ENCODE measurements around the gene CHST1. TPM values are rescaled to one million over a fixed set of nuclear protein-coding genes. Genes with fewer than 3 reads are reported as not detected.

Gene CHST1, protein sequence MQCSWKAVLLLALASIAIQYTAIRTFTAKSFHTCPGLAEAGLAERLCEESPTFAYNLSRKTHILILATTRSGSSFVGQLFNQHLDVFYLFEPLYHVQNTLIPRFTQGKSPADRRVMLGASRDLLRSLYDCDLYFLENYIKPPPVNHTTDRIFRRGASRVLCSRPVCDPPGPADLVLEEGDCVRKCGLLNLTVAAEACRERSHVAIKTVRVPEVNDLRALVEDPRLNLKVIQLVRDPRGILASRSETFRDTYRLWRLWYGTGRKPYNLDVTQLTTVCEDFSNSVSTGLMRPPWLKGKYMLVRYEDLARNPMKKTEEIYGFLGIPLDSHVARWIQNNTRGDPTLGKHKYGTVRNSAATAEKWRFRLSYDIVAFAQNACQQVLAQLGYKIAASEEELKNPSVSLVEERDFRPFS
- total RNA-seq, result 2.9 and 3.9 TPM in 2 replicates

DNA sequence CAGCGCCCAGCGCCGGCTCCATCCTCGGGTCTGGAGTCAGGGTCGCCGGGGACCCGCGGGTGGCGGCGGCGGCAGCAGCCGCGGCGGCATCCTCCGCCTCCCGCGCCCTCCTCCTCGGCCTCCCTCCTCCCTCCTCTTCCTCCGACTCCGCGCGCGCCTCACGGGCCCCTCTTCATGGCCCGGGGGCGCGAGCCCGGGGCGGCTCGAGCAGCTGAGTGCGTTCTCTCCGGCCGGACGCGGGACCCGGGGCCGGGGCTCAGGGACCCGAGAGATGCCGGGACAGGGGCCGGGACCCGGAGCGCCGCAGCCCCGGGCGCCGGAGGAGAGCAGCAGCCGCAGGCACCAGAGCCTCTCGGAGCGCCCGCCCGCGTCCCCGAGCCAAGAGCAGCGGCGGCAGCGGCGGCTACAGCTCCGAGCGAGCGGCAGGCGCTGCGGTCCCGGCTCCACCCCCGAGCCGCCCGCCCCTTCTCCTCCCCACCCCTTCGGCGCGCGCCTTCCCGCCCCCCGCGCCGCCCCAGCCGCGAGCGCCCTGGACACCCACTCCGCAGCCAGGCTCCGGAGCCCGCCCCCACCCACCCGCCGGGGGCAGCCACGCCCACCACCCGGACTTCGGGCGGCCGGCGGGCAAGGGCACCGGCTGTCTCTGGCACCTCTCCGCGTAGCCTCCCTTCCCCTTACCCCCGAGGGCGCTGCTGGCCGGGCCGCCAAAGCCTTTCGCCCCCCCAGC, at the start of gene CHST1:
TSS of gene CHST1 (minus strand) at position 417 of the 727 bp plus-strand sequence. CDS start 14,699 bp downstream, outside the sequence.

Other genes starting within 250 kb of the CHST1 start
- gene SLC35C1, start 139.5 kb upstream of the CHST1 start, total RNA-seq, result 10.1 and 12.6 TPM in 2 replicates
- gene CRY2, start 181.9 kb upstream of the CHST1 start, total RNA-seq, result 5.1 and 6.7 TPM in 2 replicates
- 2.2 and 3.5 TPM in 2 replicates for gene MAPK8IP1, start 220.0 kb upstream of the CHST1 start, total RNA-seq
- gene FREY1, start 241.6 kb upstream of the CHST1 start, total RNA-seq, result 0.34 TPM in 1 of 2 replicates, not detected in the other